ENCODE measurements around the gene IL4.

DNA sequence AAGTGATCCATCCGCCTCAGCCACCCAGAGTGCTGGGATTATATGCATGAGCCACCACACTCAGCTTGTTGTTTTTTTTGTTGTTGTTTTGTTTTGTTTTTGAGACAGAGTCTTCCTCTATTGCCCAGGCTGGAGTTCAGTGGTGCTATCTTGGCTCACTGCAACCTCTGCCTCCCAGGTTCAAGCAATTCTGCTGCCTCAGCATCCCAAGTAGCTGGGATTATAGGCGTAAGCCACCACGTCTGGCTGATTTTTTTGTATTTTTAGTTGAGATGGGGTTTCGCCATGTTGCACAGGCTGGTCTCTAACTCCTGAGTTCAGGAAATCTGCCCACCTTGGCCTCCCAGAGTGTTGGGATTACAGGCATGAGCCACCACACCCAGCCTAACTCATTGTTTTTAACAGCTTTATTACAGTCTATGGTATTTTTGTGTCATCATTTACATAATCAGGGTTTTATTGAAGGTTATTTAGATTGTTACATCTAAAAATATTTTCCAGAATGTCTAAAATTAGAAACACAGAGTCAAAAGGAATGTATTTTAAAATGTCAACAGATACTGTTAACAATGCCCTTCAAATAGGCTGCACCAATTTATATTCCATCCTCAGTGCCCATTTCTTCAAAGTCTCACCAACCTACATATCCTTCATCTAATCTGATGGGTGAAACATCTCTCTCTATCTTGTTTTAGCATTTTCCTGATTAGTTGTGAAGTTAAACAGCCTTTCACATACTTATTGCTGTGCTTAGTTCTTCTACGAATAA is 44.9 kb downstream of the IL4 start:
- TF ChIP-seq CTCF (IDR thresholded peaks at IDR 0.05; ENCODE audit: insufficient read depth, low read length, poor library complexity, severe bottlenecking) (no peak), EZH2phosphoT487 (conservative IDR thresholded peaks at IDR 0.05; ENCODE audit: low read length) (no peak)

Measured in SU-DHL-6 (cell line).